ENCODE measurements around the gene TSC22D1.

Gene TSC22D1

DNA sequence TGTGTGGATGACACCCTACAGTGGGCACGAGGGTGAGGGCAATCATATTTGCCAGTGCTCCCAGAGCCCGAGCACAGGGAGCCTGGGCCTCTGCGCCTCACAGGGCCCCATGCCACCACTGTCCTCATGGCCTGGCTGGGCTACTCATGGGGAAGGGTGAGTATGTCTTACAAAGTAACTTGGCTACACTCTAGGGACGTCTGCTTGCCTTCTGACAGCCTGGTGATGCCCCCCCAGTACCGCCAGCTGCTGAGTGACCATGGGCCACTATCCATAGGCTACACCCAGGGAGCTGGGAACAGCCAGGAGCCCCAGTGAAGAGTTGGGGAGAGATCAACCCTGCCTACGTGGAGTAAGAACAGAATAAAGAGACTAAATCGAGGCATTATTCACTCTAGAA, 123.7 kb downstream of the TSC22D1 start:
- no peak for DNase-seq (ENCODE audit: low read depth in 2 of 2)

- no peak for DNase-seq (ENCODE audit: low read depth in 2 of 2)
Observed at GRCh38 chr13:44451651-44452050, 124.5 kb downstream of the TSC22D1 start.

- no peak for DNase-seq (ENCODE audit: low read depth in 2 of 2)
Observed at GRCh38 chr13:44451126-44451525, 125.0 kb downstream of the TSC22D1 start.

DNA sequence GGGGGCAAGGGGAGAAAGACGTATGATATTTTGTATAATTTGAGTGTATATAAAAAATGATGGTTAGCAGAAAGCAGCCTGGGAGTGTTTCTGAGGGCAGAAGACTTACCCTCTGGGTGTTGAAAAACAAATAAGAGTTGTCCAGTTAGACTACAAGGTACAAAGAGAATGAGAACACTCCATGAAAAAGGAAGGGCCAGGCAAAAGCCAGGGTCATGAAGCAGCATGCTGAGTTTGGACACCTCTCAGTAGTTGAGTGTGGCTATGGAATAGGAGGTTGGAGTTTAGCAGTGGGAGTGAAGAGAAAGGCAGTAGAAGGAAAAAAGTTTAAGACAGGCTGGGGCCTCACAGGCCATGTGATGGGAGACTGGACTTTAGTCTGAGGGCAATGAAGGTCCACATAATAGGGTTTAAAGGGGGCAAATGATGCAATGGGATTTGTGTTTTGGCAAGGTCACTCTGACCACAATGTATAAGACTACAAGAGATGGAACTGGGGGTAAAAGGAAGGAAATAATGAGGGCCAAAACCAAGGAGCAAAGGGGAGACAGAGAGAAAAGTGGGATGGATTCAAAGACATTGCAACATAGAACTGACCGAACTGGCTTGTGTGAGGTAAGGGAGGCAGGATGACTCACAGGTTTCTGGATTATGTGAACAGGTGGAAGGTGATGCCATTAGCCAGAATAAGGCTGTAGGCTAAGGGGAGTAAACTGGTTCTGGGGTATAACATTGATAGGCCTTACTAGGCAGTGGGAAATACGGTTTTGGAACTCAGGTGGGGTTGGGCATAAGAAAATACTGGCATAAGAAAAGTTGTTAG, 125.9 kb downstream of the TSC22D1 start:
- no peak for DNase-seq (ENCODE audit: low read depth in 2 of 2)

DNA sequence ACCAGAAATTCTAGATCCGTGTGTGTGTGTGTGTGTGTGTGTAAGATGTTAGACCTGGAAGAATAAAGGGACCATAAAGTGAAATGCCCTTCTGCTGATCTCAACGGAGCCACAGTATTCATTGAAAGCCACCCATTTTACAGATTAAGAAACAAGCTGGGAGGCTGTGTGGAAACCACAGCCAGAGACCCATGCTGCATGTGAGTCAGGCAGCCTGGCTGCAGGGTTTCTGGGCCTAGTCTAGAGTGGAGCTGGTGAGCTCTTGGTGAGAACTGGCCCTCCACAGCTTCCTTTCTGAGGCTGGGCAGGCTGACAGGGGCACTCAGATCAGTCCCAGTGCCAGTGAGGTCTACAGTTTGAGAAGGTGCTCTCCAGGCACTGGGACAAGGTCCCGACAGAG, 127.3 kb downstream of the TSC22D1 start:
- no peak for DNase-seq (ENCODE audit: low read depth in 2 of 2)

DNA sequence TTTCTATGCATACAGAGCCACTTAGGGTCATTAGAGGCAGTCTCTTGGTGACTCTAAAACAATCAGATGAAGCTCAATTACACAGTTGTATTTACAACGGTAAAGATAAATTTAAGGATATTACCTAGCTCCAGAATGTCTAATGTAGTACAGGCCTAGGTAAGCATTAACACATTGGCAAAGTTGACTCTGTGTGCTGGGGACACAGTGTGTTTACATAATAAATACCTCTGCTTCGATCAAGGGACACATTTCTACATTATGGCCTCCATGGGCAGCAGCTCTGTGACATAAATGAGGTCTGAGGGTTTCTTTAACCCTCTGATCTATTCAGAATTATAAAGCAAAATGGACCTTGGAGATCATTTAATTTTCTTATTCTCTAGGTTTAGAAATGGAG, 127.8 kb downstream of the TSC22D1 start:
- no peak for DNase-seq (ENCODE audit: low read depth in 2 of 2)

DNA sequence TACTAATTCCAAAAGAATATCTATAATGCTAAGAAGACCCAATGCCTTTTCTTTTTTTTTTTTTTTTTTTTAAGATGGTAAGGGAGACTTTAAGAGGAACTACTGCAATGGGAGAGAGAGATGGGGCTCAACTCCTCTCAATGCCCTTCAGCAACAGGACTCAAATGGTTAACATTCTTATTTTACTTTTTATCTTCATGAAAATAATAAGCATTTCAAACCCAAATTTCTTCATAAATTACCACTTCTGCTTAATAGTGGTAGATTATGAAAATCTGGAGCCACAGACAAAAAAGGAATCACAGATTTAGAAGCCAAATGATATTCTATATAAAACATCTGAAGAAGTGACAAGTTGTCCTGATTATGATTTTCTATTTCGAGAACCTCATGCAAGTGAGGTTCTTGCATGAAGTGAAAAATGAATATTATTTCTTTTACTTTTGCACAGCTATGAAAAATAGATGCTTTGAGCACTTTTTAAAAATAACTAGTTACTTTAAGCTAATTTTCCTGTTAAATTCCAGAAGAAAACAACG, 128.3 kb downstream of the TSC22D1 start:
- no peak for DNase-seq (ENCODE audit: low read depth in 2 of 2)

DNA sequence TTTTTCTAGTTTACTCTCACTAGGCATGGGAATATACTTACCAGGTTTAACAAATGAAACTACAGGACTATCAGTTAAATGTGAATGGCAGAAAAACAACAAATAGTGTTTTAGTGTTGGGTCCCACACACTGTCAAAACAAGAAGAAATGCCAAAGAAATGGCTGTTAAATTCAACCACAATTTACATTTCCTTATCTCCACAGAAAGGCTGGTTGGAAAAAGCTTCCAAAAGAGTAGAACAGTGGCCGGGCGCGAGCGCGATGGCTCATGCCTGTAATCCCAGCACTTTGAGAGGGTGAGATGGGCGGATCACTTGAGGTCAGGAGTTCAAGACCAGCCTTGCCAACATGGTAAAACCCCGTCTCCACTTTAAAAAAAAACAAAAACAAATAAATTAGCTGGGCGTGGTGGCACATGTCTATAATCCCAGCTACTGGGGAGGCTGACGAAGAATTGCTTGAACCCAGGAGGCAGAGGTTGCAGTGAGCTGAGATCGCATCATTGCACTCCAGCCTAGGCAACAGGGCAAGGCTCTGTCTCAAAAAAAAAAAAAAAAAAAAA, 136.0 kb downstream of the TSC22D1 start:
- no peak for DNase-seq (ENCODE audit: low read depth in 2 of 2)

- no peak for DNase-seq (ENCODE audit: low read depth in 2 of 2)
Observed at GRCh38 chr13:44439452-44440024, 136.6 kb downstream of the TSC22D1 start.

GRCh38 chr13:44438234-44438579, 137.9 kb downstream of the TSC22D1 start:
- no peak for DNase-seq (ENCODE audit: low read depth in 2 of 2)

DNA sequence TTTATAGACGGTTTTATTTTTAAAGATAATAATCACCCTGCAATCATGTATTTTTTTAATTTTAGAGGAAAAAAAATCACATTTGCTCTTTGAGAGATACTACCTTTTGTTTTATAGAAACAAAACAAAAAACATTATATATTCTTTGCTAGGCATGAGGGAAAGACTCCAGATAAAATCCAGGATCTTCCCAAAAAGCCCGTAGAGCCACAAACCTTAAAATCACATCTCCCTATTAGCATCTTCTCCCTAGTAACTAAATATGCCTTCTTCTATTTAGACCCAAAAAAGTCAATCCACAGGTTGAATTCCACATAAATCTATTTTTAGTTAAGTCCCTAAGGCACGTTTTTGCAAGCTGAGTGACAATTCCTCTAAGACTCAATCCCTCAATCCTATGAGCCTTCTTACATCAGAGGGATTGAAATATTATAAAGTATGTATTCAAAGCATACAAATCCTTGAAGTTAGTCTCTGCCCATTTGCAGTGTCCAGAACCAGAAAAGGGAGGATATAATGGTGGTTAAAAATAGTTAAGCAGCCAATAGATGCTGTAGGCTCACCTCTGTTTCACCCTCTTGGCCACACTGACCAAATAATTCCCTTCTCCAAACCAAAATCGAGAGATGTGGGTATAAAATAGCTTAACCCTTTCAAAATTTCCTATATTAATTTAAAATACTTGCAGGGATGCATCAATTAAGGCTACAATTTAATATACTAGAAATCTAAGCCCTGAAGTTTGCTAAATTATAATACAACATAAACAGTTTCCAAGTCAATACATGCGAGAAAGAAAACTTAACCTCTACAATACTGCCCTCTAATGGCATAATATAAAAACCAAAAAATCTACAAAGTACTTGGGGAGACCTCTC, 138.5 kb downstream of the TSC22D1 start:
- no peak for DNase-seq (ENCODE audit: low read depth in 2 of 2)

DNA sequence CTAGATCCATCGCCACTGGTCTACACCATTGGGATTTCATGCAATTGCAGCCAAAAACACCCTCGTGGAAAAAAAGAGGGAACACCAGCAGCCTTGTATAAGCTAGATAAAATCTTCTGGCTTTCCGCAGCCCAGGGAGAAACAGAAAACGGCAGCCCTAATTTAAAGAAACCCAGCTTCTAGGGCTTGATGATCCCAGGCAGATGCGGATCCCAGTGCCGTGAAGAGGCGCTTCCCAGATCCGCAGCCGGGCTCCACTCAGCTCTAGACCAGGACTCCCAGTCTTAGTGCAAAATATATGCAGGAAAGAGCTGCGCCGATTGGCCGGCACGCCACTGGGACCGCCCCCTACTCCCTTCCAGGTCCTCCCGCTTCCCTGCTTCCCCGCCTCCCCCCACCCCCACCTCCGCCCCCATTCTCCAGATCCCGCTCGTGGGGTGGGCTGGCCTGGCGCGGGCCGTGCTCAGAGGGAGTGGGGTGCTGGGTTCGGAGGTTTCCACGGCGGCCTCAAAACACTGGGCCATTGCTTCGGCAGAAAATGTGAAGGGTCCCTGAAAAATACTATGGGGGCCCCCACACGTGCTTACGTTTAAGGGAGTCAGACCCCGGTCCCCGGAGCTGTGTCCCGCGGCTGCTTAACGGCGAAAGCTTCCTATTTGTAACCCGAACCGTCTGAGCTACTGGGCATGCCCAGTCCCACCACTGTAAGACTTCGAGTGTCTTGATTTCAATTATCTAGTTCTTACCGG, 139.4 kb downstream of the TSC22D1 start:
- peak in 1 of 2 donors; percentile 11 for DNase-seq (ENCODE audit: low read depth in 2 of 2)

GRCh38 chr13:44435919-44436510, 140.1 kb downstream of the TSC22D1 start:
- no peak for DNase-seq (ENCODE audit: low read depth in 2 of 2)

- DNase-seq (ENCODE audit: low read depth in 2 of 2) = peak; percentile 67 to 73
Observed at GRCh38 chr13:44435142-44435918, 140.8 kb downstream of the TSC22D1 start.

DNA sequence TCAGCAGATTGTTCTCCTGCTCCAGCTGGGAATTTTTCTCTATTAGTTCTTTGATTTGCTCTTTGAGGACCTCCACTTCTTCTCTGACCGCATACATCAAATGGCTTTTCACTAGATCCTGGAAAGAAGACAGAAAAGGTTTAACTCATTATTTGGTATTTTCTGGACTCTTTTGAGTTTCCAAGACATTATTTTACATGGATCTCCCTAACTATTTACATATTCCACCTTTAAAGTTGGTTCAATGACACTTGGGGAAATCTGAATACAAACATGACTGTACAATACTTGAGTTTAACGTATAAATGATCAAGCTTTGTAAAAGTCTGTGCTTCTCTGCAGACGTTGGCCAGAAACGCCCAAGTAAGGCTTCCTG, 141.4 kb downstream of the TSC22D1 start:
- no peak for DNase-seq (ENCODE audit: low read depth in 2 of 2)

DNA sequence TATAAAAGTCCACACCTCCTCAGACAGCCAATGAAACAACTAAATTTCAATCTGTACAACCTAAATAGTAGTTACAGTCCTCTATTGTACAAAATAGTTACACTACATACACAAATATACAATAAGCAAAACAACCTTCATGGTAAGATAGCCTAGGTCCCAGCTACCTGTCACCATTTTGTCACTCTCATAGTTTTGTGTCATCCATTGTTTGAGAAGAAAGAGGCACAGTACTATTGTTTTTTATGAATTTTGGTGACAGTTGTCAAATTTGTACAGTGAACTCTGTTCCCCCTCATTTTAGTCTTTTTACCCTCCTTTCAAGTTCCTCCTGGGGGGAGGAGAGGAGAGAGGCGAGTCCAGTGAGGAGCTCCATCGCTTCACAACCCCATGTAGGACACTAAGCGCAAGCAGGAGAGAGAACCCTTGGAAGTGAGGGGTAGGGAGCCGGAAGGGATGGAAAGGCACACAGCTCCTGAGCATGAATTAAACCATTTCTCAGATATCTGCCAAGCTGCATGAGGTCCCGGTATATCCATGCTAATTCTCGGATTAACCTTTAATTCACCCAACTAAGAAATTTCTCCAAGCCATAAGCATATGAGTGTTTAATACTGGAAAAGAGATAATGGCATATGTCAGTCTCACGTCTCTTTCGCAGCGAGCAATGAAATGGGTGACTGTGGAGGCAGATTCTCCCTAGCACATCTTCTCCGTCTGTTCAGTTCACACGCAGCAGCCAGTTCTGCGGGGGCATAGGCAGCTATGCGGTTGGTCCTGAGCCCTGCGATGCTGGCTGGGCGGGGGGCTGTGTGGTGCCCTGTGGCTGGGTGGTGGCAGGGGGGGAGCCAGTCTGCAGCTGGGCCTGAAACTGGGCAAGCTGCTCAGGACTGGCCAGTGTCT, 142.0 kb downstream of the TSC22D1 start:
- no peak for DNase-seq (ENCODE audit: low read depth in 2 of 2)

GRCh38 chr13:44432650-44433049, 143.5 kb downstream of the TSC22D1 start:
- DNase-seq (ENCODE audit: low read depth in 2 of 2) = no peak

- no peak for DNase-seq (ENCODE audit: low read depth in 2 of 2)
Observed at GRCh38 chr13:44431150-44431549, 145.0 kb downstream of the TSC22D1 start.

GRCh38 chr13:44429311-44429710, 146.8 kb downstream of the TSC22D1 start:
- no peak for DNase-seq (ENCODE audit: low read depth in 2 of 2)
